Measurements from ENCODE around the gene SMC2. TPM values are rescaled to one million over a fixed set of nuclear protein-coding genes. Genes with fewer than 3 reads are reported as not detected.

Gene SMC2
- 67.7 and 68.7 TPM in 2 replicates for total RNA-seq

GRCh38 chr9:104093647-104094533 lies at the start of gene SMC2:
Gene SMC2 (plus strand): TSS chr9:104094309. CDS start chr9:104095385, 1,076 bp downstream.
- intact Hi-C loops (cut with micrococcal nuclease) = loop anchor here (1.0 to 10.0 kb wide), 9 partner anchors 19 to 1598 kb away; partner anchors contain the start of genes NIPSNAP3A, SLC44A1 and TMEM38B

GRCh38 chr9:104068546-104068945 lies 25.6 kb upstream of the SMC2 start:
- intact Hi-C loops (cut with micrococcal nuclease) = no loop called here

DNA sequence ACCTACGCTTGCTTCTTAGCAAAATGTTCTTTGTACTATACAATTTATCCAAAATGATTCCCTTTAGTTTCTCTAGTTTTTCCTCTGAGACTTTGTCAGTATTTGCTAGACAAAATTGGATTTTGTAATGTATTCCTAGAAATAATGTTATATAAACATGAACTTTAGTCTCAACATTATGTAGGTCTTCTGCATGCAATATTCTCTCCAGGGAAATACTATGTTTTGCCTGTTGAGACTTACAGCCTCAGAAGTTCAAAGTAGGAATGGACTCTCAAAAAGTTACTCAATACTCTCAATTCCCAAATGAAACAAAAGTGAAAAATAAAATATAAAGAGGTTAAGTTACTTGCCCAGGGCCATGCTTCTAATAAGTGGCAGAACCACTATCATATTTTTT lies 24.8 kb upstream of the SMC2 start:
- intact Hi-C loops (cut with micrococcal nuclease) = no loop called here

DNA sequence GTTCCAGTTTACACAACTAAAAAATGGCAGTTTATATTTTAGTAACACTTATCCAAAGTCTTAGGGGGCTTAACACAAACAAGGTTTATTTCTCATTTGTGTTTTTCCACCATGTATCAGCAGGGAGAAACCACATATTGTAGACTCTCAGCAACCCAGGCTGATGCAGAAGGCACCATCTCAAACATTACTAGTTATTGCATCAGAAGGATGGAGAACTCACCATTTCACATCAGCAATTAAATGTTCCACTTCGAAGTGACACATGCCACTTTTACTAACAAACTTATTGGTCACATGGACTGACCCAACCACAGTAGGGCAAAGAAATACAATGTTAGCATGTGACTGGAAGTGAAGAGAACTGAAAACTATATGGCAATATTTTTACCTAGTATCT lies 22.5 kb upstream of the SMC2 start:
- intact Hi-C loops (cut with micrococcal nuclease) = no loop called here

GRCh38 chr9:104073098-104073769 lies 20.9 kb upstream of the SMC2 start:
- intact Hi-C loops (cut with micrococcal nuclease) = no loop called here

DNA sequence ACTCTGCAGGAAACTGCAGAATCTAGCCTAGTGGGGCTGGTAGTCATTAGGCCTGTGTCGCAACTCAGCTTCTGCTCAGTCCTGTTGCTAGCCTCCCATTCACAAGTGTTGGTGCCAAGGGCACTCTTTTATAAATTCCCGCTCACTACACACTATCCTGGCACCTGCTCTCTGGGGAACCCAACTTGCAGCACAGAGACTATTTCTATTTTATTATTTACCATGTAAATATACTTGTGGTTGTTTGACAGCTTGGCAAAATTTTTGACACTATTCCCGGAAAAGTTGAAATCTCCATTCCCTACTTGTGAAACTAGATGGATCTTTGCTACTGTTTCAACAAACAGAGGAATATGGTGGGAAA lies 20.4 kb upstream of the SMC2 start:
- intact Hi-C loops (cut with micrococcal nuclease) = no loop called here

DNA sequence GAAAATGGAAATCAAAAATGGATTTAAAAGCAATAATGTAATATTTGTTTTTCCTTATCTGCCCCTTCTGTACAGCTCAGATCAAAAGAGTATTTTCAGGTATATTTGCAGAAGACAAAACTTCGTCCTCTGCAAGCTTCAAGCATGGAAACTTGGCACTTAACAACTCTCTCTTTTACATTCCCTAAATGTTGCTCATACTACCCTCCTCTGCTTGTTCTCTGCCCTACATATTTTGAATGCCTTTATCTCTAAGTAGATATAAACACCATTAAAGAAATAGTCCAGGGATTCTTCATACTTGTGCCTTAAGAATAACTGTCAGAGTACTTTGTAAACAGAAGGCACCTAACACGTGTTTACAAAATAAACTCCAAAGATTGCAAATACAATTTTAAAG lies 19.2 kb upstream of the SMC2 start:
- intact Hi-C loops (cut with micrococcal nuclease) = no loop called here

- intact Hi-C loops (cut with micrococcal nuclease) = no loop called here
Observed at GRCh38 chr9:104075801-104076753, 18.0 kb upstream of the SMC2 start.

DNA sequence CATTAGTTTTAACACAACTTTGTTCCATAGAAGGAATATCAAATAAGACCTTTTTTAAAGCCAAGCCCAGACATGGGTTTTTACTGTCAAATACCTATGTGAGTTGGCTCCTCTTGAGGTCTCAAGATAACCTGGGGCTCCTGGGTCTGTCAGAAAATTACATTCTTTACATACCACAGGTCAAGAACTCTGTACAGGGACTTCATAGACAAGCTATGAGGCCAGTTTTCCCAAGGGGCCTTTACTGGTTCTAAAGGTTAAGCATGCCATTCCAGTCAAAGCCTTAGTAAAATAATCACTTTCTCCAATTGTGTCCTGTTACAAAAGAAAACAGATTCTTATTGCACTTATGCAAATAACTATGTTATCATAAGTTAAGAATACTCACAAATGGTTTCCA lies 15.5 kb upstream of the SMC2 start:
- intact Hi-C loops (cut with micrococcal nuclease) = no loop called here

DNA sequence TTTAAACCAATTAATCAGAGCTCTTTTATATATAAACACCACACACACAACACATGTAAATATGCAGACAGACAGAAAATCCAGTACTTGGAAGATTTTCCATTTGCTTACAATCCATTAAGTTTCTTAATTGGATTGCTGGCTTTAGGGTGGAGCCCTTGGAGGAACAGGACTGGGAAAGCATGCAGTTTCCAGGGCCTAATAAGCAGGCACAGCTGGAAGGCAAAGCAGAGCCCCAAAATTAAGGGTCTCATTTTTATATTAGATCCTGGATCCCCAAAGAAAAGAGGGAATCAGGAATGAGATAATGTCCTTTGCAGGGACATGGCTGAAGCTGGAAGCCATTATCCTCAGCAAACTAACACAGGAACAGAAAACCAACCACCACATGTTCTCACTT lies 13.1 kb upstream of the SMC2 start:
- intact Hi-C loops (cut with micrococcal nuclease) = no loop called here

GRCh38 chr9:104082168-104082567 lies 11.9 kb upstream of the SMC2 start:
- intact Hi-C loops (cut with micrococcal nuclease) = no loop called here

DNA sequence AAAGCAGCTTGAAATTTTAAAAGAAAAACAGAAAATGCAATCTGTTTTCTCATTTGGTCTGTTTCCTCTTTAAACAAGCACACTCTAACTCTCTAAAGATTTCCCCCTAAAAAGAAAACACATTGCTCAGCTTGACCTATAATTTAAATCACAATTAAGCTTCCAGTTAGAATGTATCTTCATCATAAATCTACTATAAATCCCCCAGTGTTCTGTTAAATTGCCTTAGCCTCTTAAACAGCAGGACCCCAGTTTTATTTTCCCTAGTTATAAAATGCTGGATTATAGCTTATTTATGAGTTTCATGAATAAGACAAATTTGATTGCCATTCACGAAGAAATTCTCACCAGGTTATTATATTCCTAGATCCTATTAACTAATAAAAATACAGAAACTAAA lies 8.6 kb upstream of the SMC2 start:
- intact Hi-C loops (cut with micrococcal nuclease) = no loop called here

DNA sequence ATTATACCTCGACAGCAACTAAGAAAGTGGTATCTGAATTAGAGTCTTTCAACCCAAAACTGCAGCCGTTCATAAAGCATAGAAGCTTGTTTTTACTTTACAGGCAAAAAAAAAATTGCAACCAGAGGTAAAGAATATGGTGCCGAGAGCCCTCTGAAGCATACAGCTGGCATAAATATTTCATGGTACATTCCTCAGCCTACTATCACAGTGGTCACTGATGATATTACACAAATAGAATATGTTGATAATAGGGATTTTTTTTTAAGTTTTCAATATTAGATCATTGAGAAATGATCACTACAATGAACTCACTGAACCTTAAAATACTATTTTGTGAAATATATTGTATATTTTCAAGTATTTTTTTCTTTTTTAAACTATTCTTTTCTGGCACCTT lies 6.2 kb upstream of the SMC2 start:
- intact Hi-C loops (cut with micrococcal nuclease) = no loop called here

- intact Hi-C loops (cut with micrococcal nuclease) = no loop called here
Observed at GRCh38 chr9:104088416-104088815, 5.7 kb upstream of the SMC2 start.

DNA sequence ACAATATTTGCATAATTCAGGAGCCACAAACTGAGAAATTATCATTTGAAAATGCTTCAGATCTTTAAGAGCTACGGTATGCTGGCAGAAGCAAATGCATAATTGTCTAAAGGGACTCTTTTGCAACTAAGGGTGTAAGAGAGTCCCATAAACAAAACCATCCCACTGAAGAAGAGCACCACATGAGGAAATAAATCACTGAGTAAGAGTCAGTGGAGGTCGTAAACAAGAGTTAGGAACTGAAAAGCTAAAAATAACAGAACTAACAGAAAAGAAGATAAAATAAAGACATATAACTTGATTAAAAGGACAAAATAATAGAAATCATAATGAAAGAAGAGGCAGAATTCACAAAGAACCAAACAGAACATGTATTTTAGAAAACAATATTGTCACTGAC lies 3.5 kb upstream of the SMC2 start:
- intact Hi-C loops (cut with micrococcal nuclease) = loop anchor here (5.0 to 10.0 kb wide), 3 partner anchors 696 to 1602 kb away; partner anchors contain the start of gene TMEM38B

DNA sequence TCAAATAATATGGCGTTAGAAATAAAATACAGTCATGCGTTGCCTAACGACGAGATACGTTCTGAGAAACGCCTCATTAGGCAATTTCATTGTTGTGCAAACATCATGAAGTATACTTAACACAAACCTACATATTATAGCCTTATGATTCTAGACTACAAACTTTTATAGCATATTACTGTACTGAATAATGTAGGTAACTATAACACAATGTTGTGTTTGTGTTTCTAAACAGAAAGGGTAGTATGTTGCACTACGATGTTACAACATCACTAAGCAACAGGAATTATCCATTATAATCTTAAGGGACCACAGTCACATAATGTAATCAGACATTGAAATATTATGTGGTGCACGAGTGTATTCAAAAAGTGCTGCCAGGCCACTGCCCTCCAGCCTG lies 3.0 kb upstream of the SMC2 start:
- intact Hi-C loops (cut with micrococcal nuclease) = loop anchor here (5.0 to 10.0 kb wide), 3 partner anchors 696 to 1601 kb away; partner anchors contain the start of gene TMEM38B

- intact Hi-C loops (cut with micrococcal nuclease) = loop anchor here (5.0 to 10.0 kb wide), 3 partner anchors 697 to 1601 kb away; partner anchors contain the start of gene TMEM38B
Observed at GRCh38 chr9:104091708-104092107, 2.4 kb upstream of the SMC2 start.

- intact Hi-C loops (cut with micrococcal nuclease) = loop anchor here (5.0 to 10.0 kb wide), 3 partner anchors 697 to 1600 kb away; partner anchors contain the start of gene TMEM38B
Observed at GRCh38 chr9:104092192-104092591, 1.9 kb upstream of the SMC2 start.

GRCh38 chr9:104092875-104093600 lies 1.1 kb upstream of the SMC2 start:
- intact Hi-C loops (cut with micrococcal nuclease) = loop anchor here (5.0 to 10.0 kb wide), 3 partner anchors 698 to 1599 kb away; partner anchors contain the start of gene TMEM38B

DNA sequence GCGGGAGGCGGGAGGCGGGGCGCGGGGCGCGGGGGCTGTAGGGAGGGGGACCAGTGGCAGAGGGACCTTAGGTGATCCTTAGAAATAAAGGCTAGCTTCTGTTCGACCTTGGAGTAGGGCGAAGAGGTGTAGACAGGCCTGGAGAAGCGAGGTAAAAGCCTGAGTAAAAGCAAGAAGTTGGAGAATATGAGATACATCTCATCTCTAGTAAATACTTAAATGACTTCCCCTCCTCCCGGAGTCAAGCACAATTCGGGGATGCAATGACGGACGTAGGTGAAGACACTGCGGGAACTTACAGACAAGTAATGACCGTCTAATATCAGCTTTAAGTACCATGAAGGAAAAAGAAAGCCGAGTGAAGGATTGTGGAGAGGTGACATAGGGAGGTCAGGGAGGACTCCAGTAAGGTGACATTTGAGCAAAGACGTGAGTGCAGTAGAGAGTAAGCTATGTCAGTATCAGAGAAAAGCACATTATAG lies 466 bp downstream of the SMC2 start:
- intact Hi-C loops (cut with micrococcal nuclease) = loop anchor here (1.0 to 10.0 kb wide), 9 partner anchors 18 to 1598 kb away; partner anchors contain the start of genes NIPSNAP3A, SLC44A1 and TMEM38B
